ENCODE data around the gene WFDC1. TPM values are rescaled to one million over a fixed set of nuclear protein-coding genes. Genes with fewer than 3 reads are reported as not detected.

Gene WFDC1
- total RNA-seq, 1 donor from 2014 or later, result 0.14 TPM

DNA sequence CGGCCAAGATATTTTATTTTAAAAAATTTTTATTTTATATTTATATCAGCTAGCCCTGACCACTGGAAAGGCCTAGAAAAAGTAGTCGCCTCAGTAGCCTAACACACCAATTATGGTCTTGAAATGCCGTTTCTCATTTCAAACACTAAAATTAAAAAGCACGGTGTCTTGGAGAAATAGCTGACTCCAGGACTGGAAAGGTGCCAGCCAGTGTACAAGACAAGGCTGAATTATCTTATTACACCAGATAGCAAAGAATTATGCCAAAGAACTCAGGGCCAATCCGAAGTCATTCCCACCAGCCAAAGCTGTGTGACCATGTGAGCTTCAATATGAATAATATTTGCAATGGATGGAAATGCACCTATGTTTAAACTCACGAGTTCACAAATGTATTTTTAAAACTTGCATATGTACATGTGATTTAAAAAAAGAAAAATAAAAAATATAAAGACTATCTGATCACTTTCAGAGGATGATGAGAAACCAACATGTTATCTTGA lies 53.8 kb downstream of the WFDC1 start:
- no peaks in the 10 kb centered on the region for H3K9me3 Mint-ChIP-seq
- peaks cover 9% of the 10 kb centered on the region for H3K4me1 Mint-ChIP-seq
- no peaks in the 10 kb centered on the region for H3K27me3 Mint-ChIP-seq (ENCODE audit: low read depth)
- DNase-seq (ENCODE audit: low read depth, low spot score), result no peak
- H3K27ac Mint-ChIP-seq (ENCODE audit: unreplicated experiment), result no peak overlapping the region
- H3K4me3 Mint-ChIP-seq, result no peak overlapping the region
- TF ChIP-seq, protein P1, sequence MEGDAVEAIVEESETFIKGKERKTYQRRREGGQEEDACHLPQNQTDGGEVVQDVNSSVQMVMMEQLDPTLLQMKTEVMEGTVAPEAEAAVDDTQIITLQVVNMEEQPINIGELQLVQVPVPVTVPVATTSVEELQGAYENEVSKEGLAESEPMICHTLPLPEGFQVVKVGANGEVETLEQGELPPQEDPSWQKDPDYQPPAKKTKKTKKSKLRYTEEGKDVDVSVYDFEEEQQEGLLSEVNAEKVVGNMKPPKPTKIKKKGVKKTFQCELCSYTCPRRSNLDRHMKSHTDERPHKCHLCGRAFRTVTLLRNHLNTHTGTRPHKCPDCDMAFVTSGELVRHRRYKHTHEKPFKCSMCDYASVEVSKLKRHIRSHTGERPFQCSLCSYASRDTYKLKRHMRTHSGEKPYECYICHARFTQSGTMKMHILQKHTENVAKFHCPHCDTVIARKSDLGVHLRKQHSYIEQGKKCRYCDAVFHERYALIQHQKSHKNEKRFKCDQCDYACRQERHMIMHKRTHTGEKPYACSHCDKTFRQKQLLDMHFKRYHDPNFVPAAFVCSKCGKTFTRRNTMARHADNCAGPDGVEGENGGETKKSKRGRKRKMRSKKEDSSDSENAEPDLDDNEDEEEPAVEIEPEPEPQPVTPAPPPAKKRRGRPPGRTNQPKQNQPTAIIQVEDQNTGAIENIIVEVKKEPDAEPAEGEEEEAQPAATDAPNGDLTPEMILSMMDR (conservative IDR thresholded peaks at IDR 0.05), result no peak
- no peaks in the 10 kb centered on the region for H3K36me3 Mint-ChIP-seq (ENCODE audit: low read depth)

- no peak for DNase-seq (ENCODE audit: low read depth, low spot score)
- no peak overlapping the region for H3K4me3 Mint-ChIP-seq
- H3K27me3 Mint-ChIP-seq (ENCODE audit: low read depth), result no peaks in the 10 kb centered on the region
- no peaks in the 10 kb centered on the region for H3K36me3 Mint-ChIP-seq (ENCODE audit: low read depth)
- H3K27ac Mint-ChIP-seq (ENCODE audit: unreplicated experiment), result no peak overlapping the region
- TF ChIP-seq, protein P1 (conservative IDR thresholded peaks at IDR 0.05), result no peak
- peaks cover 9% of the 10 kb centered on the region for H3K4me1 Mint-ChIP-seq
- H3K9me3 Mint-ChIP-seq, result no peaks in the 10 kb centered on the region
Observed at GRCh38 chr16:84349862-84350684, 55.4 kb downstream of the WFDC1 start.

DNA sequence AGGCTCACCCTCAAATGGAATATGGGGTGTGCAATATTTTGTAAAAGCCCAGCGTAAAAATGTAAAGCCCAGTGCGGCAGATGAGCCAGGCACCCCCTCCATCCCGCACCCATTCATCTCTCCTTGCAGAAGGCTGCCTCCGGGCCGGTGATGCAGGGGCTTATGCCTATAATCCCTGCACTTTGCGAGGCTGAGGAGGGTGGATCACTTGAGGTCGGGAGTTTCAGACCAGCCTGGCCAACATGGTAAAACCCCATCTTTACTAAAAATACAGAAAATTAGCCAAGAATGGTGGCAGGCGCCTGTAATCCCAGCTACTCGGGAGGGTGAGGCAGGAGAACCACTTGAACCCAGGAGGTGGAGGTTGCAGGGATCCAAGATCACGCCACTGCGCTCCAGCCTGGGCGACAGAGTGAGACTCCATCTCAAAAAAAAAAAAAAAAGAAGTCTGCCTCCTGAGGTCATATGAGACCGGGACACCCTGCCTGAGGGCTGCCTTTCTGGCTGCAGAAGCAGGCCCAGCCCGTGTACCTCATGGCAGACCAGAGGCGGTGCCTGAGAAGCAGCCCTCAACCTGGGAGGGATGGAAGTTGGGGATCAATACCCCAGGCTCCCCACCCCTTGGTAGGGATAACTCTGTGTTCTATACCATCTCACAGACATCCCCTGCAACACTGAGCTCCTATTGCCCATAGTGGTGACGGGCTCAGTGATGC lies 56.2 kb downstream of the WFDC1 start:
- DNase-seq (ENCODE audit: low read depth, low spot score), result no peak
- TF ChIP-seq, protein P1 (conservative IDR thresholded peaks at IDR 0.05), result no peak

GRCh38 chr16:84351630-84352029 lies 57.0 kb downstream of the WFDC1 start:
- no peak overlapping the region for H3K27ac Mint-ChIP-seq (ENCODE audit: unreplicated experiment)
- no peaks in the 10 kb centered on the region for H3K27me3 Mint-ChIP-seq (ENCODE audit: low read depth)
- peaks cover 20% of the 10 kb centered on the region for H3K4me1 Mint-ChIP-seq
- H3K36me3 Mint-ChIP-seq (ENCODE audit: low read depth), result no peaks in the 10 kb centered on the region
- no peaks in the 10 kb centered on the region for H3K9me3 Mint-ChIP-seq
- TF ChIP-seq, protein P1 (conservative IDR thresholded peaks at IDR 0.05), result no peak
- DNase-seq (ENCODE audit: low read depth, low spot score), result no peak
- H3K4me3 Mint-ChIP-seq, result no peak overlapping the region

More for the DNA sequence above, 56.2 kb downstream of the WFDC1 start:
- Mint-ChIP-seq H3K4me1 (peaks cover 12% of the 10 kb centered on the region), H3K9me3 (no peaks in the 10 kb centered on the region), H3K27me3 (ENCODE audit: low read depth) (no peaks in the 10 kb centered on the region), H3K4me3 (no peak overlapping the region), H3K27ac (ENCODE audit: unreplicated experiment) (no peak overlapping the region), H3K36me3 (ENCODE audit: low read depth) (no peaks in the 10 kb centered on the region)

DNA sequence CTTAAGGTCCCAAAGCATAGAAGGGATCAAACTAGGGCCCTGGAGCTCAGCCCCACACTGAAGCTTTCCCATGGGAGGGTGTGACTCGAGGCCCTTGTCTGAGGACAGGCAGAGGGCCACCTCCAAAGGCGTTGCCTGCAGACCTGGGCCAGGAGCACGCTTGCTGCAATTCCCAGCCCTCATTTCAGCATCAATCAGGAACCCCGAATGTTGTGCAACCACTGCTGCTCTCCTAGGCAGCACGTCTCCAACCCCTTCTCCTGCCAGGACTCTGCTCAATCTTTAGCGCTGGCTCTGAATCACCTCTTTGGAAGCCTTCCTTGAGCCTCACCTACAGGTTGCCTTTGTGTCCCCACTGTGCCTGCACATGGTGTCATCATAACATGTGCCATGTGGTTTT lies 59.6 kb downstream of the WFDC1 start:
- TF ChIP-seq, protein P1 (conservative IDR thresholded peaks at IDR 0.05), result no peak
- no peaks in the 10 kb centered on the region for H3K36me3 Mint-ChIP-seq (ENCODE audit: low read depth)
- peak overlapping the region; percentile 57 for H3K27ac Mint-ChIP-seq (ENCODE audit: unreplicated experiment)
- no peak for DNase-seq (ENCODE audit: low read depth, low spot score)
- H3K4me3 Mint-ChIP-seq, result no peak overlapping the region
- H3K9me3 Mint-ChIP-seq, result no peaks in the 10 kb centered on the region
- H3K27me3 Mint-ChIP-seq (ENCODE audit: low read depth), result peaks cover 3% of the 10 kb centered on the region
- peaks cover 41% of the 10 kb centered on the region for H3K4me1 Mint-ChIP-seq

Data from neural crest cell (in vitro differentiated cells).